HepG2 (cell line): Measurements from ENCODE around the gene ARVCF. TPM values are rescaled to one million over a fixed set of nuclear protein-coding genes. Genes with fewer than 3 reads are reported as not detected.

ENCODE experiments used
- BRCA1 ChIP-seq: sonication (generic); formaldehyde crosslinking; IDR thresholded peaks from 2 replicates; pipeline ENCODE4 v1.4.0; 2020; ENCODE audit warnings: missing genetic modification reagents
- E2F1 ChIP-seq: sonication (generic); formaldehyde crosslinking; IDR thresholded peaks from 2 replicates; pipeline ENCODE4 v1.5.0; 2020; ENCODE audit warnings: missing genetic modification reagents
- HDAC2 ChIP-seq: sonication (generic); formaldehyde crosslinking; IDR thresholded peaks from 2 replicates; pipeline ENCODE4 v1.4.0; 2020; ENCODE audit warnings: missing genetic modification reagents
- KDM3A ChIP-seq: IDR thresholded peaks from 2 replicates; pipeline ENCODE4 v1.6.1; 2018; ENCODE audit warnings: low read depth, missing compliant biosample characterization
- MATR3 ChIP-seq: sonication (generic); formaldehyde crosslinking; IDR thresholded peaks from 2 replicates; pipeline ENCODE4 v1.4.0; 2020; ENCODE audit warnings: missing genetic modification reagents
- NFKB2 ChIP-seq: sonication (generic); formaldehyde crosslinking; IDR thresholded peaks from 2 replicates; pipeline ENCODE4 v1.4.0; 2020; ENCODE audit warnings: missing genetic modification reagents, borderline replicate concordance
- POGZ ChIP-seq: sonication (generic); formaldehyde crosslinking; IDR thresholded peaks from 2 replicates; pipeline ENCODE4 v1.4.0; 2020; ENCODE audit warnings: mild to moderate bottlenecking, missing genetic modification reagents
- RFXANK ChIP-seq: IDR thresholded peaks from 2 replicates; pipeline ENCODE4 v1.6.1; 2016
- SMYD3 ChIP-seq: sonication (generic); formaldehyde crosslinking; IDR thresholded peaks from 2 replicates; pipeline ENCODE4 v1.8.1; 2023; ENCODE audit warnings: mild to moderate bottlenecking, missing genetic modification reagents
- SRSF4 ChIP-seq: fragments of 200-400 bp; formaldehyde crosslinking; IDR thresholded peaks from one replicate; pipeline ENCODE4 v1.6.1; 2018; ENCODE audit warnings: mild to moderate bottlenecking, low read depth, low read length, moderate library complexity; ENCODE audit not compliant: poor library complexity, severe bottlenecking
- TFAP4 ChIP-seq: sonication (generic); IDR thresholded peaks from 2 replicates; pipeline ENCODE4 v1.6.1; 2016; ENCODE audit warnings: low read depth, borderline replicate concordance
- USF2 ChIP-seq, 2 experiments: sonication (generic) in 1 of 2; formaldehyde crosslinking in 1 of 2; IDR thresholded peaks; 2 replicates each; pipeline versions ENCODE4 v1.5.1 to v1.6.1; 2011 to 2020; ENCODE audit warnings: borderline replicate concordance in 1 of 2, low read depth in 1 of 2, low read length in 1 of 2, mild to moderate bottlenecking in 1 of 2, missing genetic modification reagents in 1 of 2, moderate library complexity in 1 of 2
- ZKSCAN1 ChIP-seq: fragments of 150-350 bp; IDR thresholded peaks from 2 replicates; pipeline ENCODE4 v1.6.1; 2014; ENCODE audit warnings: low read length
- ZNF230 ChIP-seq: sonication (generic); formaldehyde crosslinking; IDR thresholded peaks from 2 replicates; pipeline ENCODE4 v1.4.0; 2020; ENCODE audit warnings: mild to moderate bottlenecking, missing genetic modification reagents
- ZNF232 ChIP-seq: sonication (generic); formaldehyde crosslinking; IDR thresholded peaks from 2 replicates; pipeline ENCODE4 v1.4.0; 2020; ENCODE audit warnings: missing genetic modification reagents, borderline replicate concordance
- ZNF501 ChIP-seq: sonication (generic); formaldehyde crosslinking; IDR thresholded peaks from 2 replicates; pipeline ENCODE4 v1.5.1; 2020; ENCODE audit warnings: mild to moderate bottlenecking, moderate library complexity, missing genetic modification reagents
- ZNF513 ChIP-seq: sonication (generic); formaldehyde crosslinking; conservative IDR thresholded peaks from 2 replicates; pipeline ENCODE4 v1.5.0; 2020; ENCODE audit warnings: missing genetic modification reagents
- ZNF567 ChIP-seq: sonication (generic); formaldehyde crosslinking; IDR thresholded peaks from 2 replicates; pipeline ENCODE4 v1.8.1; 2023; ENCODE audit warnings: mild to moderate bottlenecking, missing genetic modification reagents, borderline replicate concordance
- ZNF570 ChIP-seq: sonication (generic); formaldehyde crosslinking; IDR thresholded peaks from 2 replicates; pipeline ENCODE4 v1.4.0; 2020; ENCODE audit warnings: mild to moderate bottlenecking, missing genetic modification reagents, borderline replicate concordance
- ZNF589 ChIP-seq: sonication (generic); formaldehyde crosslinking; conservative IDR thresholded peaks from 2 replicates; pipeline ENCODE4 v1.8.0; 2022; ENCODE audit warnings: mild to moderate bottlenecking, moderate library complexity, missing genetic modification reagents
- ZNF737 ChIP-seq: sonication (generic); formaldehyde crosslinking; IDR thresholded peaks from 2 replicates; pipeline ENCODE4 v1.5.0; 2020; ENCODE audit warnings: missing genetic modification reagents, mild to moderate bottlenecking, borderline replicate concordance
- ZNF776 ChIP-seq: sonication (generic); formaldehyde crosslinking; IDR thresholded peaks from 2 replicates; pipeline ENCODE4 v1.4.0; 2020; ENCODE audit warnings: mild to moderate bottlenecking, missing genetic modification reagents
- ZNF878 ChIP-seq: sonication (generic); formaldehyde crosslinking; IDR thresholded peaks from 2 replicates; pipeline ENCODE4 v1.8.1; 2023; ENCODE audit warnings: mild to moderate bottlenecking, missing genetic modification reagents, moderate library complexity
- ZNF883 ChIP-seq: sonication (generic); formaldehyde crosslinking; IDR thresholded peaks from 2 replicates; pipeline ENCODE4 v1.5.1; 2020; ENCODE audit warnings: mild to moderate bottlenecking, missing genetic modification reagents; ENCODE audit errors: not compliant biosample characterization
- ZSCAN12 ChIP-seq: sonication (generic); formaldehyde crosslinking; IDR thresholded peaks from 2 replicates; pipeline ENCODE4 v1.9.0; 2021; ENCODE audit warnings: mild to moderate bottlenecking, missing genetic modification reagents
- polyA plus RNA-seq, 8 experiments: library from polyadenylated mRNA; depleted of rRNA in 3 of 8; stranded (reverse) in 7 of 8; unstranded in 1 of 8; fragments of >200 nt; fragmentation: Illumina TruSeq in 4 of 8; extraction: Trizol in 4 of 8; gene quantifications; 2 replicates each; pipeline versions ENCODE4 v1.2.1 to v1.2.3, GENCODE V29; 2011 to 2016; ENCODE audit warnings: low read depth in 4 of 8, missing spikeins in 1 of 8, mixed read lengths in 1 of 8; ENCODE audit not compliant: insufficient read depth in 1 of 8
- total RNA-seq, 5 experiments: library from RNA; depleted of rRNA; stranded (reverse); fragments of >200 nt; fragmentation: Illumina TruSeq; extraction: Trizol; gene quantifications; 2 replicates each; pipeline ENCODE4 v1.2.3, GENCODE V29; 2016; ENCODE audit warnings: low read depth in 1 of 5

ARVCF gene
- total and polyA plus RNA-seq, 2 of the 13 experiments (the other 11 are each of a cell fraction or from before 2014, with no cell fraction given) = 16.4 to 17.7 TPM

- TF ChIP-seq NFKB2 = peak; percentile 23; the same call in 1 of the 2 replicates
- TF ChIP-seq ZNF513 (CRISPR knock-in tag) = no peak
- peak; percentile 67; the same call in 1 of the 2 replicates for TF ChIP-seq ZNF776
- no peak for TF ChIP-seq ZNF737 (CRISPR knock-in tag)
- no peak for TF ChIP-seq SRSF4
- no peak for TF ChIP-seq POGZ (CRISPR knock-in tag)
- no peak for TF ChIP-seq MATR3 (CRISPR knock-in tag)
- TF ChIP-seq USF2 (IDR thresholded peaks at IDR 0.05; ENCODE audit: low read depth, low read length) = no peak
- no peak for TF ChIP-seq USF2 (CRISPR knock-in tag; IDR thresholded peaks at IDR 0.05; ENCODE audit: borderline replicate concordance)
- TF ChIP-seq ZNF589 (CRISPR knock-in tag) = no peak
- no peak for TF ChIP-seq SMYD3
- no peak for TF ChIP-seq BRCA1 (CRISPR knock-in tag)
- 0 out of 2 replicates have a peak, but pooled peaks have one; percentile 25 for TF ChIP-seq E2F1 (CRISPR knock-in tag)
- no peak for TF ChIP-seq KDM3A (CRISPR knock-in tag)
- no peak for TF ChIP-seq ZNF230 (CRISPR knock-in tag)
- TF ChIP-seq ZNF567 (CRISPR knock-in tag) = no peak
- no peak for TF ChIP-seq ZSCAN12
- TF ChIP-seq RFXANK = peak; percentile 97
- 0 out of 2 replicates have a peak, but pooled peaks have one; percentile 62 for TF ChIP-seq ZNF232 (CRISPR knock-in tag)
- no peak for TF ChIP-seq ZNF570 (CRISPR knock-in tag)
- TF ChIP-seq ZNF883 = no peak
- no peak for TF ChIP-seq ZKSCAN1
- no peak for TF ChIP-seq ZNF878 (CRISPR knock-in tag)
- TF ChIP-seq ZNF501 (CRISPR knock-in tag) = peak; percentile 36; the same call in 1 of the 2 replicates
- TF ChIP-seq HDAC2 (CRISPR knock-in tag) = no peak
- no peak for TF ChIP-seq TFAP4
Observed at GRCh38 chr22:20016734-20017621, at the start of gene ARVCF (continued).
